ENCODE data around the gene VEGFC. TPM values are rescaled to one million over a fixed set of nuclear protein-coding genes. Genes with fewer than 3 reads are reported as not detected.

The VEGFC gene
- total RNA-seq, 1 donor from 2014 or later, result 14.2 TPM

DNA sequence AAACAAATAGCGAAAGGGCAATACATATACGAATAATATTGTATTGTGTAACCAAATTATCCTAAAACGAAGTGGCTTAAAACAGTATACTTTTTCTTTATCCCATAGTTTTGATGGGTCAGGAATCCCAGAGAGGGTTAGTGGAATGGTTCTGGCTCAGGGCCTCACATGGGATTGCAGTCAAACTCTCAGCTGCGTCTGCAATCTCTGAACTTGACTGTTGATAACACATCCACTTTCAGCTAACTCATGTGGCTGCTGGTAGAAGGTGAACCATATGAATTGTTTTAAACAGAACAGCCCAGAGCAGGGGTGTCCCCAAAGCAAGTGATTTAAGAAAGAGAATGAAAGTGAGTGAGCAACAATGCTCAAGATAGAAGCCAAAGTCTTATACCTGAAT, 127.8 kb downstream of the VEGFC start:
- H3K4me1 ChIP-seq, result no peaks in the 10 kb centered on the region
- no peaks in the 10 kb centered on the region for H3K9me3 ChIP-seq
- no peak for DNase-seq (ENCODE audit: extremely low spot score in 2 of 2)
- H3K27ac ChIP-seq, result no peak overlapping the region
- intact Hi-C loops (cut with DNase I), result no loop called here
- no peak for TF ChIP-seq POLR2AphosphoS5 (IDR thresholded peaks at IDR 0.05; ENCODE audit: insufficient read depth in 1 of 2, low read depth in 1 of 2)
- TF ChIP-seq CTCF (IDR thresholded peaks at IDR 0.05), result no peak
- TF ChIP-seq POLR2A (IDR thresholded peaks at IDR 0.05), result no peak
- no peaks in the 10 kb centered on the region for H3K36me3 ChIP-seq
- H3K4me3 ChIP-seq, result no peak overlapping the region
- no peaks in the 10 kb centered on the region for H3K27me3 ChIP-seq

DNA sequence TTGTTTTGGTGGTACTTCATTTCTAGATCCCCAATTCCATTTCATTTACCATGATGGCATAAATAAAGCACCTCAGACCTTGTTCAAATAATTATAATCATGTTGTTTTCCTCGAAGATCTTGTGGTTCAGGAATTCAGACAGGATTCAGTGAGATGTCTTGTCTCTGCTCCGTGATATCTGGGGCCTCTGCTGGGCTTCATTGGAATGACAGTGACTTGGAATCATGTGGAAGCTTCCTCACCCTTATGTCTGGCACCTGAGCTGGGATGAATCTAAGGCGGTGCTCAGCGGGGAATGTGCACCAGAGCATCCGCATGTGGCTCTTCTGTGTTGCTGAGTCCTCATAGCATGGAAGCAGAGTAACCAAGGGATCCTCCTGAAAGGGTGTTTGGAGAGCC, 132.2 kb downstream of the VEGFC start:
- Histone ChIP-seq H3K4me3 (no peak overlapping the region), H3K27me3 (no peaks in the 10 kb centered on the region), H3K9me3 (no peaks in the 10 kb centered on the region), H3K36me3 (no peaks in the 10 kb centered on the region), H3K4me1 (peaks cover 6% of the 10 kb centered on the region), H3K27ac (no peak overlapping the region)
- no peak for TF ChIP-seq POLR2AphosphoS5 (IDR thresholded peaks at IDR 0.05; ENCODE audit: insufficient read depth in 1 of 2, low read depth in 1 of 2)
- TF ChIP-seq POLR2A (IDR thresholded peaks at IDR 0.05), result no peak
- no peak for TF ChIP-seq CTCF (IDR thresholded peaks at IDR 0.05)
- intact Hi-C loops (cut with DNase I), result no loop called here
- no peak for DNase-seq (ENCODE audit: extremely low spot score in 2 of 2)

DNA sequence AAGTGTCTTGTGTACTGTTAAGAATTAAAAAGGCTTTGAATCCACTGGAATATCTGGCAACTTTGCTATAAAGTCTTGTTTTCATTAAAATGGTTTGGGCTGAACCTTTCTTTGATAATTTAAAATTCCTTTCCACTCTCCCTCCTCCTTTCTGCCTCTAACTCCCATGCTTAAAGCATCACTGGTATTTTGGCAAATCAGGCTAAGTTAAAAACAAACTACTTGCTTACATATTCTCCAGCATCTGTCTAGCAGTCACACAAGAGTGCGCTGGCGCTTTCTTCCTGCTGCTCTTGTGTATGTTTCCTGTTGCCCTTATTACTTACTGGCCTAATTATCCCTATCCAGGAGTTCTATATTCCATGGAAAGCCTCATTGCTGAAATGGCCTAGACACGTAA, 136.6 kb downstream of the VEGFC start:
- Histone ChIP-seq H3K27ac (no peak overlapping the region), H3K27me3 (no peaks in the 10 kb centered on the region), H3K36me3 (no peaks in the 10 kb centered on the region), H3K4me1 (peaks cover 13% of the 10 kb centered on the region), H3K4me3 (no peak overlapping the region), H3K9me3 (no peaks in the 10 kb centered on the region)
- no peak for DNase-seq (ENCODE audit: extremely low spot score in 2 of 2)
- intact Hi-C loops (cut with DNase I), result no loop called here
- TF ChIP-seq CTCF (IDR thresholded peaks at IDR 0.05), result no peak
- no peak for TF ChIP-seq POLR2A (IDR thresholded peaks at IDR 0.05)
- no peak for TF ChIP-seq POLR2AphosphoS5 (IDR thresholded peaks at IDR 0.05; ENCODE audit: insufficient read depth in 1 of 2, low read depth in 1 of 2)

- Histone ChIP-seq H3K27ac (no peak overlapping the region), H3K36me3 (no peaks in the 10 kb centered on the region), H3K4me1 (peaks cover 13% of the 10 kb centered on the region), H3K27me3 (no peaks in the 10 kb centered on the region), H3K4me3 (no peak overlapping the region), H3K9me3 (no peaks in the 10 kb centered on the region)
- intact Hi-C loops (cut with DNase I), result no loop called here
- DNase-seq (ENCODE audit: extremely low spot score in 2 of 2), result no peak
- no peak for TF ChIP-seq POLR2A (IDR thresholded peaks at IDR 0.05)
- TF ChIP-seq POLR2AphosphoS5 (IDR thresholded peaks at IDR 0.05; ENCODE audit: insufficient read depth in 1 of 2, low read depth in 1 of 2), result no peak
- TF ChIP-seq CTCF (IDR thresholded peaks at IDR 0.05), result no peak
Observed at GRCh38 chr4:176654565-176655216, 138.0 kb downstream of the VEGFC start.

GRCh38 chr4:176653401-176654220, 139.1 kb downstream of the VEGFC start:
- no peak for TF ChIP-seq POLR2A (IDR thresholded peaks at IDR 0.05)
- no peak for TF ChIP-seq POLR2AphosphoS5 (IDR thresholded peaks at IDR 0.05; ENCODE audit: insufficient read depth in 1 of 2, low read depth in 1 of 2)
- TF ChIP-seq CTCF (IDR thresholded peaks at IDR 0.05), result no peak
- DNase-seq (ENCODE audit: extremely low spot score in 2 of 2), result no peak
- no peak overlapping the region for H3K27ac ChIP-seq
- H3K27me3 ChIP-seq, result no peaks in the 10 kb centered on the region
- peaks cover 13% of the 10 kb centered on the region for H3K4me1 ChIP-seq
- intact Hi-C loops (cut with DNase I), result no loop called here
- no peaks in the 10 kb centered on the region for H3K36me3 ChIP-seq
- no peak overlapping the region for H3K4me3 ChIP-seq
- no peaks in the 10 kb centered on the region for H3K9me3 ChIP-seq
